ENCODE results near the gene ST8SIA6. TPM values are rescaled to one million over a fixed set of nuclear protein-coding genes. Genes with fewer than 3 reads are reported as not detected.

Gene ST8SIA6
- total RNA-seq, 1 donor: 0.36 TPM

- Histone ChIP-seq H3K9me3 (ENCODE audit: low read depth, low read length) (no peaks in the 10 kb centered on the region), H3K4me3 (ENCODE audit: insufficient read depth, low read length) (no peak overlapping the region)
These were observed 19.2 kb downstream of the ST8SIA6 start for GRCh38 chr10:17435187-17435586.

GRCh38 chr10:17432723-17433122, 21.7 kb downstream of the ST8SIA6 start:
- Histone ChIP-seq H3K9me3 (ENCODE audit: low read depth, low read length) (no peaks in the 10 kb centered on the region), H3K4me2 (ENCODE audit: insufficient read depth, low read length) (no peak overlapping the region), H3K79me2 (ENCODE audit: insufficient read depth, low read length) (no peaks in the 10 kb centered on the region), H2AFZ (ENCODE audit: low read length) (no peak overlapping the region), H3K27ac (ENCODE audit: low read depth, low read length) (no peak overlapping the region), H4K20me1 (ENCODE audit: insufficient read depth, low read length) (no peaks in the 10 kb centered on the region), H3K27me3 (ENCODE audit: insufficient read depth, low read length) (peaks cover 11% of the 10 kb centered on the region), H3K36me3 (ENCODE audit: insufficient read depth, low read length) (no peaks in the 10 kb centered on the region), H3K4me1 (ENCODE audit: insufficient read depth, low read length) (peaks cover 5% of the 10 kb centered on the region), H3K4me3 (ENCODE audit: insufficient read depth, low read length) (no peak overlapping the region)
- no peak for TF ChIP-seq CTCF (IDR thresholded peaks at IDR 0.05; ENCODE audit: extremely low read depth, low read depth, low read length)
- no peak for DNase-seq (ENCODE audit: insufficient read length, low spot score, missing footprints)

More at GRCh38 chr10:17435187-17435586, 19.2 kb downstream of the ST8SIA6 start:
- Histone ChIP-seq H2AFZ (ENCODE audit: low read length) (no peak overlapping the region), H3K27ac (ENCODE audit: low read depth, low read length) (no peak overlapping the region), H3K4me1 (ENCODE audit: insufficient read depth, low read length) (peaks cover 5% of the 10 kb centered on the region), H4K20me1 (ENCODE audit: insufficient read depth, low read length) (no peaks in the 10 kb centered on the region), H3K79me2 (ENCODE audit: insufficient read depth, low read length) (no peaks in the 10 kb centered on the region), H3K27me3 (ENCODE audit: insufficient read depth, low read length) (peaks cover 11% of the 10 kb centered on the region), H3K4me2 (ENCODE audit: insufficient read depth, low read length) (no peak overlapping the region), H3K36me3 (ENCODE audit: insufficient read depth, low read length) (no peaks in the 10 kb centered on the region)
- TF ChIP-seq CTCF (IDR thresholded peaks at IDR 0.05; ENCODE audit: extremely low read depth, low read depth, low read length): no peak
- no peak for DNase-seq (ENCODE audit: insufficient read length, low spot score, missing footprints)

- peak; percentile 62 for DNase-seq (ENCODE audit: insufficient read length, low spot score, missing footprints)
These were observed 22.5 kb downstream of the ST8SIA6 start for GRCh38 chr10:17431871-17432311.

More at GRCh38 chr10:17431871-17432311, 22.5 kb downstream of the ST8SIA6 start:
- Histone ChIP-seq H3K27ac (ENCODE audit: low read depth, low read length) (no peak overlapping the region), H3K4me1 (ENCODE audit: insufficient read depth, low read length) (peaks cover 5% of the 10 kb centered on the region), H3K4me2 (ENCODE audit: insufficient read depth, low read length) (no peak overlapping the region), H3K9me3 (ENCODE audit: low read depth, low read length) (no peaks in the 10 kb centered on the region), H2AFZ (ENCODE audit: low read length) (no peak overlapping the region), H3K36me3 (ENCODE audit: insufficient read depth, low read length) (no peaks in the 10 kb centered on the region), H3K27me3 (ENCODE audit: insufficient read depth, low read length) (peaks cover 11% of the 10 kb centered on the region), H3K4me3 (ENCODE audit: insufficient read depth, low read length) (no peak overlapping the region), H3K79me2 (ENCODE audit: insufficient read depth, low read length) (no peaks in the 10 kb centered on the region), H4K20me1 (ENCODE audit: insufficient read depth, low read length) (no peaks in the 10 kb centered on the region)
- no peak for TF ChIP-seq CTCF (IDR thresholded peaks at IDR 0.05; ENCODE audit: extremely low read depth, low read depth, low read length)
